ENCODE results near the gene SEPTIN8. TPM values are rescaled to one million over a fixed set of nuclear protein-coding genes. Genes with fewer than 3 reads are reported as not detected.

The SEPTIN8 gene
- total and polyA plus RNA-seq, 2 of the 8 experiments (the other 6 are each of a cell fraction or from before 2014, with no cell fraction given), result 21.2 to 33.0 TPM

DNA sequence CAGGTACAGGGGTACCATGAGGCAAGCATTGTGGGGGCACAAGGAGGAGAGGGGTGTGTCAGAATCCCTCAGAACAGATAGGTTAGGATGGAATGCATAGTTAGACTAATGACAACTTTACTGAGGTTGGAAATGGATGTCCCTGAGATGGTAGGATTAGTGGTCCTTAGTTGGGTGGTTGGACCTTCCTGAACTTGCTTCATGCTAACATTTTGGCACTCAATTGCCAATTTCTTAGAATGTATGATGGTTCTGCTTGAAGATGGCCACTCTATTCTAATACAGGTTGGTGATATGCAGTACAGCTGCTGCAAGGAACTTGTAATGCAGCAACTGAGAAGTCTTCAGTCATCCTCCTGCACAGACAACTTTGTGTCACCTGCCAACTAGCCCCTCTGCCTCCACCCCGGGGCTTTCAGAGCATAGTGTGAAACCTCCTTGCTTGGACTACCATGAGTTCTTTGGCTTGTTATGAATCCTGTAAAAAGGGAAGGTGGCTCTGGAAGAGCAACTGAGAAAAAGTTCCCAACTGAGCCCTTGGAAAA is 24.4 kb downstream of the SEPTIN8 start:
- CTCF ChIA-PET (ENCODE audit: partially characterized antibody), result interaction anchor here (0.6 to 18.2 kb wide), 11 partner anchors 8 to 203 kb away, joined by 3 to 322 read pairs (median 8); partner anchors contain the start of gene SHROOM1
- H2AFZ ChIP-seq (ENCODE audit: low read length), result no peak overlapping the region

More for the DNA sequence above, 24.4 kb downstream of the SEPTIN8 start:
- Histone ChIP-seq H3K4me1 (replicated peaks in 1 of 4; ENCODE audit: control insufficient read depth in 3 of 4, insufficient read depth in 4 of 4, low read length in 3 of 4) (peaks cover 0 to 9% (median 3%) of the 10 kb centered on the region in 4 experiments; a peak in 4 of 7 replicates), H3K27ac (ENCODE audit: low read depth, low read length) (no peak overlapping the region), H4K20me1 (replicated peaks in 1 of 2; ENCODE audit: control insufficient read depth in 1 of 2, insufficient read depth in 2 of 2, low read length in 2 of 2) (peaks cover 0 to 2% of the 10 kb centered on the region in 2 experiments), H3K23ac (ENCODE audit: insufficient read length) (no peak overlapping the region), H2BK15ac (ENCODE audit: low read length) (no peak overlapping the region), H3K79me2 (ENCODE audit: control insufficient read depth in 1 of 2, insufficient read depth in 2 of 2, low read length in 2 of 2) (no peaks in the 10 kb centered on the region), H4K91ac (replicated peaks; ENCODE audit: insufficient read length, low read length) (no peak overlapping the region), H3K4me3 (ENCODE audit: extremely low read depth in 1 of 4, insufficient read depth in 2 of 4, low read depth in 3 of 4, low read length in 4 of 4) (no peak overlapping the region), H3K4ac (replicated peaks; ENCODE audit: insufficient read length, low read depth, low read length) (no peak overlapping the region), H3K9ac (replicated peaks in 1 of 4; ENCODE audit: extremely low read depth in 1 of 4, low read depth in 3 of 4, low read length in 3 of 4) (no peak overlapping the region), H2BK5ac (ENCODE audit: low read depth, low read length) (no peak overlapping the region), H3K56ac (replicated peaks; ENCODE audit: insufficient read length, low read depth, low read length) (no peak overlapping the region), H3K79me1 (ENCODE audit: low read depth, low read length) (no peaks in the 10 kb centered on the region), H3K4me2 (ENCODE audit: insufficient read depth in 1 of 2, low read depth in 2 of 2, low read length in 2 of 2) (no peak overlapping the region), H3K27me3 (replicated peaks in 1 of 4; ENCODE audit: control insufficient read depth in 3 of 4, extremely low read depth in 1 of 4, insufficient read depth in 3 of 4, low read length in 3 of 4) (peaks cover 14 to 27% (median 22%) of the 10 kb centered on the region in 4 experiments), H2BK12ac (ENCODE audit: low read depth, low read length) (no peak overlapping the region), H3K14ac (ENCODE audit: insufficient read length) (no peak overlapping the region), H4K8ac (ENCODE audit: extremely low read depth, insufficient read depth, low read length) (no peak overlapping the region), H3K18ac (ENCODE audit: extremely low read depth, low read length) (no peak overlapping the region), H3K23me2 (ENCODE audit: low read depth, low read length) (peaks cover 3% of the 10 kb centered on the region; the same call in 1 of the 2 replicates), H2BK20ac (ENCODE audit: low read length) (no peak overlapping the region), H2AK5ac (ENCODE audit: low read depth, low read length) (no peak overlapping the region), H3K36me3 (ENCODE audit: control insufficient read depth in 2 of 4, insufficient read depth in 4 of 4, low read length in 3 of 4) (peaks cover 0 to under 1% (median 0%) of the 10 kb centered on the region in 4 experiments; a peak in 1 of 8 replicates), H4K5ac (ENCODE audit: insufficient read length, low read depth, low read length) (no peak overlapping the region), H2BK120ac (replicated peaks; ENCODE audit: low read depth, low read length) (no peak overlapping the region), H3K9me3 (ENCODE audit: insufficient read depth in 2 of 2, low read depth in 1 of 2, low read length in 1 of 2) (no peaks in the 10 kb centered on the region)
- 100% methylated on average over 1 of the region's 1 CpG; no CpG with 5 or more reads in 1 of the 2 experiments for WGBS, 2 experiments (ENCODE audit: extremely low coverage in 1 of 2, insufficient coverage in 1 of 2, insufficient read length in 1 of 2, insufficient replicate concordance in 2 of 2, low coverage in 1 of 2, low lambda C conversion rate in 2 of 2, missing lambda C conversion rate in 1 of 2)
- no peak for TF ChIP-seq EGR1 (IDR thresholded peaks at IDR 0.05; ENCODE audit: borderline replicate concordance, low read depth, low read length)
- no peak for TF ChIP-seq SP2 (IDR thresholded peaks at IDR 0.05; ENCODE audit: low read length)
- no peak for TF ChIP-seq GTF2F1 (IDR thresholded peaks at IDR 0.05; ENCODE audit: borderline replicate concordance, low read depth, low read length)
- TF ChIP-seq SRF (IDR thresholded peaks at IDR 0.05; ENCODE audit: low read depth, low read length), result no peak
- TF ChIP-seq YY1 (IDR thresholded peaks at IDR 0.05; ENCODE audit: low read depth, low read length), result no peak
- no peak for TF ChIP-seq NANOG (IDR thresholded peaks at IDR 0.05; ENCODE audit: insufficient read depth, low read depth, low read length, poor library complexity, severe bottlenecking)
- no peak for TF ChIP-seq KDM1A (IDR thresholded peaks at IDR 0.05; ENCODE audit: borderline replicate concordance, low read length)
- no peak for TF ChIP-seq SIX5 (IDR thresholded peaks at IDR 0.05; ENCODE audit: low read depth, low read length)
- DNase-seq (ENCODE audit: low read depth in 1 of 2, low spot score in 2 of 2) (no peak), FAIRE-seq (no peak)
- POLR2A ChIA-PET (ENCODE audit: partially characterized antibody), result interaction anchor here (0.9 kb wide), 1 partner anchor 9 kb away, joined by 3 read pairs; no protein-coding TSS in a partner anchor

All from H1 (cell line).